HepG2 (cell line): Measurements from ENCODE around the gene VSX1. TPM values are rescaled to one million over a fixed set of nuclear protein-coding genes. Genes with fewer than 3 reads are reported as not detected.

Experiments used
- ATAC-seq: fragments of 200-7000 bp; cut with Tn5 transposase; 3 replicates; pipeline ENCODE4 v1.9.1; 2020; ENCODE audit warnings: mild to moderate bottlenecking, moderate library complexity
- BruUV-seq: library from RNA; stranded (reverse); fragments of 400-500 nt; replicated peaks from 2 replicates; lab custom pipeline; 2021; lab: Mats Ljungman, UMichigan
- CTCF ChIA-PET: fragments of 300-600 bp; formaldehyde crosslinking; extraction: SDS; loops from one replicate; lab custom pipeline; 2021; ENCODE audit warnings: low total read pairs, inconsistent platforms, low intra/inter-chr PET ratio; lab: Yijun Ruan, JAX
- POLR2A ChIA-PET: fragments of 350-600 bp; sonication (Branson Sonifier 250); formaldehyde crosslinking; loops from one replicate; lab custom pipeline; 2020; ENCODE audit warnings: antibody characterized with exemption, inconsistent platforms; lab: Yijun Ruan, JAX
- DNase-seq: peaks from one replicate; pipeline ENCODE4 v3.0.0-alpha.2; 2015; ENCODE audit warnings: low spot score
- FAIRE-seq: peaks from 3 replicates; lab custom pipeline; 2011; peaks lifted over from hg19 to GRCh38; lab: Jason Lieb, UNC
- H2AFZ ChIP-seq: one replicate; pipeline ENCODE4 v1.6.1; 2011; ENCODE audit warnings: low read length, inconsistent platforms
- H3K27ac ChIP-seq: fragments of 300-600 bp; 3 replicates; pipeline ENCODE4 v1.8.0; 2011; ENCODE audit warnings: mixed run types, mild to moderate bottlenecking, mixed read lengths, low read length, inconsistent platforms; ENCODE audit not compliant: insufficient read depth; ENCODE audit errors: extremely low read length
- H3K27me3 ChIP-seq, 2 experiments: fragments of 200-600 bp in 1 of 2; 2 replicates in 1 of 2; 3 replicates in 1 of 2; pipeline versions ENCODE4 v1.6.0 to v1.8.0; 2011; ENCODE audit warnings: low read length in 2 of 2, mild to moderate bottlenecking in 2 of 2, moderate library complexity in 2 of 2, inconsistent platforms in 1 of 2; ENCODE audit not compliant: insufficient read depth in 2 of 2, control insufficient read depth in 1 of 2
- H3K36me3 ChIP-seq, 2 experiments: fragments of 200-600 bp in 1 of 2; replicated peaks in 1 of 2; 2 replicates in 1 of 2; 3 replicates in 1 of 2; pipeline versions ENCODE4 v1.5.1 to v1.8.0; 2011; ENCODE audit warnings: low read length in 2 of 2, inconsistent platforms in 1 of 2; ENCODE audit not compliant: insufficient read depth in 2 of 2, control insufficient read depth in 1 of 2
- H3K4me1 ChIP-seq: 2 replicates; pipeline ENCODE4 v1.5.1; 2012; ENCODE audit warnings: low read length, inconsistent platforms; ENCODE audit not compliant: insufficient read depth
- H3K4me2 ChIP-seq: 2 replicates; pipeline ENCODE4 v1.6.0; 2011; ENCODE audit warnings: low read depth, low read length, inconsistent platforms
- H3K4me3 ChIP-seq, 3 experiments: fragments of 200-600 bp in 1 of 3; sonication (generic), shearing (Covaris generic) in 1 of 3; replicated peaks in 1 of 3; 2 replicates each; pipeline ENCODE4 v1.5.1; 2011 to 2016; ENCODE audit warnings: low read length in 3 of 3, inconsistent platforms in 2 of 3, low read depth in 2 of 3, mild to moderate bottlenecking in 2 of 3, control low read depth in 1 of 3, mixed read lengths in 1 of 3; ENCODE audit not compliant: insufficient read depth in 1 of 3
- H3K79me2 ChIP-seq: one replicate; pipeline ENCODE4 v1.6.1; 2011; ENCODE audit warnings: low read length, inconsistent platforms; ENCODE audit not compliant: insufficient read depth
- H3K9ac ChIP-seq: 2 replicates; pipeline ENCODE4 v1.6.0; 2011; ENCODE audit warnings: mild to moderate bottlenecking, low read depth, low read length, inconsistent platforms; ENCODE audit not compliant: insufficient read depth
- H3K9me3 ChIP-seq: 2 replicates; pipeline ENCODE4 v1.5.1; 2012; ENCODE audit warnings: mild to moderate bottlenecking, low read length
- H4K20me1 ChIP-seq: 2 replicates; pipeline ENCODE4 v1.6.0; 2011; ENCODE audit warnings: inconsistent platforms, mild to moderate bottlenecking, low read length, moderate library complexity; ENCODE audit not compliant: insufficient read depth
- AGO2 ChIP-seq: fragments of 200-400 bp; formaldehyde crosslinking; optimal IDR thresholded peaks from 2 replicates; pipeline ENCODE3; 2017; ENCODE audit warnings: mild to moderate bottlenecking, low read depth, low read length, moderate library complexity
- DNMT3B ChIP-seq: conservative IDR thresholded peaks from 2 replicates; pipeline ENCODE4 v1.6.1; 2016; ENCODE audit warnings: missing biosample characterization, control low read depth
- ELF4 ChIP-seq: sonication (generic); formaldehyde crosslinking; IDR thresholded peaks from 2 replicates; pipeline ENCODE4 v1.5.0; 2020; ENCODE audit warnings: missing genetic modification reagents, mild to moderate bottlenecking, moderate library complexity, borderline replicate concordance
- GATAD2A ChIP-seq: IDR thresholded peaks from 2 replicates; pipeline ENCODE4 v1.6.1; 2016
- HOXD1 ChIP-seq: sonication (generic); formaldehyde crosslinking; IDR thresholded peaks from 2 replicates; pipeline ENCODE4 v1.5.0; 2020; ENCODE audit warnings: missing genetic modification reagents
- MEIS2 ChIP-seq: sonication (generic); formaldehyde crosslinking; IDR thresholded peaks from 2 replicates; pipeline ENCODE4 v1.9.0; 2021; ENCODE audit warnings: mild to moderate bottlenecking, missing genetic modification reagents
- MIXL1 ChIP-seq: IDR thresholded peaks from 2 replicates; pipeline ENCODE4 v1.6.1; 2016
- RBM22 ChIP-seq: fragments of 200-400 bp; formaldehyde crosslinking; optimal IDR thresholded peaks from 2 replicates; pipeline ENCODE3; 2017; ENCODE audit warnings: mild to moderate bottlenecking, low read length, moderate library complexity
- ZFP41 ChIP-seq: sonication (generic); formaldehyde crosslinking; IDR thresholded peaks from 2 replicates; pipeline ENCODE4 v1.4.0; 2020; ENCODE audit warnings: mild to moderate bottlenecking, missing genetic modification reagents, borderline replicate concordance
- ZNF24 ChIP-seq: fragments of 450-650 bp; IDR thresholded peaks from 2 replicates; pipeline ENCODE4 v1.6.1; 2017; ENCODE audit warnings: antibody characterized with exemption, mild to moderate bottlenecking
- ZNF687 ChIP-seq: sonication (generic); formaldehyde crosslinking; IDR thresholded peaks from 2 replicates; pipeline ENCODE4 v1.5.1; 2020; ENCODE audit warnings: mild to moderate bottlenecking, missing genetic modification reagents, moderate library complexity
- ZNF768 ChIP-seq: sonication (generic); formaldehyde crosslinking; IDR thresholded peaks from 2 replicates; pipeline ENCODE4 v1.4.0; 2020; ENCODE audit warnings: missing genetic modification reagents
- WGBS: methylation state at CpG from one replicate; pipeline ENCODE4 v1.1.6; 2017; ENCODE audit warnings: low lambda C conversion rate; 5-methylcytosine and 5-hydroxymethylcytosine counted together
- in situ Hi-C: cut with HindIII; loops from 2 replicates; pipeline ENCODE4 v1.10.0; 2017; ENCODE audit warnings: low pct_unique_long_range_greater_than_20kb; ENCODE audit not compliant: extremely low pct_ligation_motif_present
- intact Hi-C: fragments of 100-400 bp; cut with micrococcal nuclease; formaldehyde crosslinking; loops from one replicate; pipeline ENCODE4 v1.10.0; 2022; ENCODE audit not compliant: unreplicated experiment
- polyA plus RNA-seq, 8 experiments: library from polyadenylated mRNA; depleted of rRNA in 3 of 8; stranded (reverse) in 7 of 8; unstranded in 1 of 8; fragments of >200 nt; fragmentation: Illumina TruSeq in 4 of 8; extraction: Trizol in 4 of 8; gene quantifications; 2 replicates each; pipeline versions ENCODE4 v1.2.1 to v1.2.3, GENCODE V29; 2011 to 2016; ENCODE audit warnings: low read depth in 4 of 8, missing spikeins in 1 of 8, mixed read lengths in 1 of 8; ENCODE audit not compliant: insufficient read depth in 1 of 8
- total RNA-seq, 5 experiments: library from RNA; depleted of rRNA; stranded (reverse); fragments of >200 nt; fragmentation: Illumina TruSeq; extraction: Trizol; gene quantifications; 2 replicates each; pipeline ENCODE4 v1.2.3, GENCODE V29; 2016; ENCODE audit warnings: low read depth in 1 of 5

VSX1 gene
- total and polyA plus RNA-seq, 2 of the 13 experiments (the other 11 are each of a cell fraction or from before 2014, with no cell fraction given): 0.04 TPM; not detected in 1

- TF ChIP-seq ZNF687 (CRISPR knock-in tag): peak; percentile 15
- peak; percentile 18; the same call in 1 of the 2 replicates for TF ChIP-seq ZNF768 (CRISPR knock-in tag)
- TF ChIP-seq MEIS2 (CRISPR knock-in tag): no peak
Measured at GRCh38 chr20:25042531-25043498, 39.1 kb downstream of the VSX1 start (continued).

- Histone ChIP-seq H3K79me2 (no peaks in the 10 kb centered on the region), H3K27ac (no peak overlapping the region), H3K4me3 (no peak overlapping the region), H3K9me3 (no peaks in the 10 kb centered on the region), H3K36me3 (no peaks in the 10 kb centered on the region), H3K4me2 (no peak overlapping the region), H2AFZ (no peak overlapping the region), H4K20me1 (no peaks in the 10 kb centered on the region), H3K27me3 (peaks cover 0 to 5% of the 10 kb centered on the region in 2 experiments; a peak in 1 of 5 replicates), H3K4me1 (peaks cover 45% of the 10 kb centered on the region), H3K9ac (no peak overlapping the region)
- no peak for TF ChIP-seq ELF4 (CRISPR knock-in tag)
- peak; percentile 30 for TF ChIP-seq AGO2
- TF ChIP-seq ZNF24: no peak
- no peak for TF ChIP-seq HOXD1
- TF ChIP-seq GATAD2A (CRISPR knock-in tag): no peak
- peak; percentile 52 for TF ChIP-seq RBM22
- TF ChIP-seq MIXL1 (CRISPR knock-in tag): no peak
- no peak for TF ChIP-seq ZFP41 (CRISPR knock-in tag)
- TF ChIP-seq DNMT3B (CRISPR knock-in tag): no peak
- no peak for DNase-seq
- in situ Hi-C loops (no loop called here), intact Hi-C loops (no loop called here)
- ATAC-seq: no peak
- WGBS: 74% methylated on average over 19 of the region's 21 CpGs
- ChIA-PET POLR2A (no interaction called here), CTCF (no interaction called here)
- no peak for FAIRE-seq
- no TSS peak for BruUV-seq
Measured at GRCh38 chr20:25041813-25042530, 40.0 kb downstream of the VSX1 start.
